Activated CD4-positive, alpha-beta T cell treated with anti-CD3 and anti-CD28 coated beads, Interleukin-10, Interleukin-2, amounts not matched to agents 100 ng/mL and 50 ng/mL, durations not matched to agents 16 hours and 8 hours (primary cell): ENCODE results near the gene KCNJ6.
"Not testable (repeated sequence)": the region's sequence is repeated elsewhere in the genome, so short reads cannot be mapped to it uniquely, and the experiment has no call there.

ENCODE experiments used
- DNase-seq: peaks from one replicate; pipeline ENCODE4 v3.0.0-alpha.2; 2020

KCNJ6 gene

DNA sequence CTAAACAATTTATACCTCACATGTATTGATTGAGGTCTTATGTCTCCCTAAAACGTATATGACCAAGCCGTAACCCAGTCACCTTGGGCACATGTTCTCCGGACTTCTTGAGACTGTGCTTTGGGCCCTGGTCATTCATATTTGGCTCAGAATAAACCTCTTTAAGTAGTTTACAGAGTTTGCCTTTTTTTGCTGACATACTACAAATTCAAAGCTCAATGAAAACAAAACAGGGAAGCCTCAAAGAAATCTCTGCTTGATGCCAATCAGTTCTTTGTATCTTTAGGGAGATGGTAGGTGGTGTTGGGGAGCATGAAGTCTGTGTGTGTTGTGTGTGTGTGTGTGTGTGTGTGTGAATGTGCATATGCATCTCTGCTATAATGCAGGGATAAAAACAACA is 247.0 kb downstream of the KCNJ6 start:
- DNase-seq = no peak

DNA sequence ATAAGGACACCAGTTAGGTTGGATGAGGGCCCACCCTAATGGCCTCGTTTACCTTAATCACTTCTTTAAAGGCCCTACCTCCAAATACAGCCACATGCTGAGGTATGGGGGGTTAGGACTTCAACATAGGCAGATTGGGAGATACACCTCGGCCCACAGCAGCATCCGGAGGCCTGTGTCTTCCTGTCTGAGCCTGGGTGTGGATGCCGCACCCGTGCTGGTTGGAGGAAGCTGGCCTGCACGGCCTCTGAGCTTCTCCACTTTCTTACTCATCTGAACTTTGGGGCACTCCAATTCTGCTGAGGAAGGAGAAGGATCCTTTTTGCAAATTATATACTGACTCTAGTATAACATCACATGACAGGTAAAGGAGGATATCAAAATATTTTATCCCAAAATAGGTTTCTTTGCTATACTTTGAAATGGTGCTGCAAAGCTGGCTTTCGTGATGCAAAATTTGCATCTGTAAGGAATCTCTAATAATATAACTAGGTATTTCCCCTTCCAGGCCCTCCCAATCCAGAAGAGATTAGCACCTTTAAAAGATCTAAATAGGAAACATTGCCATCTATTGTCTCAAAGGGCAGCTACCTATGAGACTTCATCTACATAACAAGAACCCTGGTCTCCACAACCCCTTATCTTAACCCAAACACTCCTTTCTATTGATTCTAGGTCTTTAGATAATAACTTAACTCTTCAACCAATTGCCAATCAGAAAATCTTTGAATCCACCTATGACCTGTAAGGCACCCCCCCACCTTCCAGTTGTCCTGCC is 247.6 kb downstream of the KCNJ6 start:
- DNase-seq = no peak

DNA sequence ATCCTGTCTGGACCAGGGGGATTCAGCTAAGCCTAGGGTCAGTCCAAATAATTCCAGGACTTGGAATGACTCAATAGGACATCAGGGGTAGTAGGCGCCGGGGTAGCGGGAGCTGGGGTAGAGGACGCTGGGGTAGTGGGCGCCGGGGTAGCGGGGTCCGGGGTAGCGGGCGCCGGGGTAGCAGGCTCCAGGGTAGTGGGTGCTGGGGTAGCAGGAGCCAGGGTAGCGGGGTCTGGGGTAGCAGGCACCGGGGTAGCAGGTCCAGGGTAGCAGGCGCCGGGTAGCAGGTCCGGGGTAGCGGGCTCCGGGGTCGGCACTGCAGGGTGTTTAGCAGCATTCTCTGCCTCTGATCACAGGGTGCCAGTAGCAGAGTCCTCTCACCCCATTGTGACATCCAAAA is 248.9 kb downstream of the KCNJ6 start:
- DNase-seq = no peak

DNA sequence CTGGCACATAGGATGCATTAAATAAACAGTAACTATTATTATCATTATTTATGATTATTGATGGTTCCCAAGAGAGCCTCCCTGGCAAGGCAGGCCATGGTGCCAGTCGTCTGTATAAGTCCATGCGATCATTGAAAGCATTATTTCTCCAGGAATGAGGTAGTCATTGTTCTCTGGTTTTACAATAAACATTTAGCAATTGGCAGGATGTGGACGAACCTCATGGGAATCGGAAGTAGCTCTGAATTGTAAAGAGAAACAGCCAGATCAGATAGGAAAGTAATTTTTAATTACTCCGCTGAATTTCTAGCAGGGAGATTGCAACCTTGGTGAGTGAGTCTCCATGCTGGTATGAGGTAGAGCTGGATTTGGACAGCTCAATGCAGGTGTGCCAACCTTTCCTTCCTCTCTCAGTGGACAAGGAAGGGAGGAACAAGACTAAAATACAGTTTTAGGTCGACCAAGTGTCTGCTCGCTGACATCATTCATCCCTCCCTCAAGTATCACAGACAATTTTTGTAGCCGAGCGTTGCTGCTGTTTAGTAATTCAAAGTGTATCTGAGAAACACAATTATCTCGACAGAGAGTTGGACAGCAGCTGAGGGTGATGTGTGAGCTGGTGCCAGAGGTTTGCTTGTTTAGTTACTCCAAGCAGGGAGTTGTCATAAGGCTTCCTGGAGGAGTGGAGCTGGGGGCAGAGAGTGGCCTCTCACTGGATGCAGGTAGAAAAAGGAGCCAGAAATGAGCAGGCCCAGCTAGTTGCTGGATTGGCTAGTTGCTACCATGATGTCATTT is 250.8 kb downstream of the KCNJ6 start:
- no peak for DNase-seq

DNA sequence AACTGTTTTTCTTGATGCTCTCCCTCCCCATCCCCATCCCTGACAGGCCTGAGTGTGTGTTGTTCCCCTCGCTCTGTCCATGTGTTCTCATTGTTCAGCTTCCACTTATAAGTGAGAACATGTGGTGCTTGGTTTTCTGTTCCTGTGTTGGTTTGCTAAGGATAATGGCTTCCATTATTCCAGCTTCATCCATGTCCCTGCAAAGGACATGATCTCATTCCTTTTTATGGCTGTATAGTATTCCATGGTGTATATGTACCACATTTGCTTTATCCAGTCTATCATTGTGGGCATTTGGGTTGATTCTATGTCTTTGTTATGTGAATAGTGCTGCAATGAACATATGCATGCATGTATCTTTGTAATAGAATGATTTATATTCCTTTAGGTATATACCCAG is 254.0 kb downstream of the KCNJ6 start:
- not testable (repeated sequence) for DNase-seq

DNA sequence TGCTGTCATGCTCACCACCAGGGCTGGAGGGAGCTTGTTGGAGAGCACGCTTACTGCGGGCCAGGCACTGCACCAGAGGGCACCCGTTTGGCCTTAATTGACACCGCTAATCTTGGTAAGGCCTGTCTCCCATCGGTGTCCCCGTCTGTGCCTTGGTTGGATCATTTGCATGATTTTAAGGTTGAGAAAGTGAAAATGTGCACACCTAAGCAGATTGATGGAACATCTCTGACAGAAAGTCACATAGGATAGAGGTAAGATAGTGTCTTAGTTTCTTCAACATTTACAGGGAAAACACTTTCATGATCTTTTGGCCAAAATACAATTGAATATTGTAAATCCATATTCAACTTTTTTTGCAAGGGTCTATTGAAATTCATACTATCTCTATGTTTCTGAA is 255.5 kb downstream of the KCNJ6 start:
- no peak for DNase-seq

DNA sequence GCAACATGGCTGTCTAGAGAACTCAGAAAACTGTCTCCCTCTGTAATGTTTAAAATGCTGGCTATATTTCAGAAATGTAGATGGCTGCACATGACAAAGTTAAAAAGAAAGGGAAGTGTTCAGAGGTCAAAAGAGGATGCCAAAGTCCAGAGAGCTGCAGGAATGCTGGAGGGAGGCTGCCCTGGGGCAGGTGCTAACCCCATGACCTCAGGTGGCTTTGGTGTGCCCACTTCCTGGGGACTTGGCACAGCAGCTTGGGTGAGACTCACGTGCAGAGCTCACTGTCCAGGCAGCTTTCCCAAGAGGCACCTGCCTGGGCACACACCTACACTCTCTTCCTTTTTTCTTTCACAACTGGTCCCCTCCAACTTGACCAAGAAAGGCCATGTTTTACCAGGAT is 256.4 kb downstream of the KCNJ6 start:
- DNase-seq = no peak

DNA sequence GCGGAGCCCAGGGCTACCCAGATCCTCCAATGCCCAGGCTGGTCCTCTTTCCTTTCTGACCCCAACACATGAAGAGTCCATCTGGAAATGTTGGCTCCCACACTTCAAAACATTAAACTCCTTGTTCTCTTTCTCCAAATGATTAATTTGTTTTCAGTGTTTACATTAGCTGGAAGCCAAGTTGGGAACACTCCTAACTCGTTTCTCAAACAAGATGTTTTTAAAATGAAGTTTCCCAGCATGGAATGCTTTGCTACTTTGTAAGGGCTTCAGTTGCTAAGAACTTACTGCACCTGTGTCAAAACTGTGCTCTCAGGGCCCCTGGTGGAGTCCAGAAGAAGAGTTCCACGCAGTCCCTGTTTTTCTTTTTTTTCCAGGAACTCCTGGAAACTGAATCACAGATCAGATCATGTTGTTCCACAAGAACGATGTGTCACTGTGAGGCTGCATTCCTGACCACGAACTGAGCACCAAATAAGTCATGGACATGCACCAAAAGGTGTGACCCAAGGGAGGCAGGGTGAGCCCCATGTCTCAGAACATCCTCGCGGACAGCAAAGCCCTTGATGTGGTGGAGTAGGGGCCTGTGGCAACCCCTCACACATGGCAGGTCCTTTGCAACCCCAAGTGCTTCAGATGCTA is 257.3 kb downstream of the KCNJ6 start:
- DNase-seq = no peak

DNA sequence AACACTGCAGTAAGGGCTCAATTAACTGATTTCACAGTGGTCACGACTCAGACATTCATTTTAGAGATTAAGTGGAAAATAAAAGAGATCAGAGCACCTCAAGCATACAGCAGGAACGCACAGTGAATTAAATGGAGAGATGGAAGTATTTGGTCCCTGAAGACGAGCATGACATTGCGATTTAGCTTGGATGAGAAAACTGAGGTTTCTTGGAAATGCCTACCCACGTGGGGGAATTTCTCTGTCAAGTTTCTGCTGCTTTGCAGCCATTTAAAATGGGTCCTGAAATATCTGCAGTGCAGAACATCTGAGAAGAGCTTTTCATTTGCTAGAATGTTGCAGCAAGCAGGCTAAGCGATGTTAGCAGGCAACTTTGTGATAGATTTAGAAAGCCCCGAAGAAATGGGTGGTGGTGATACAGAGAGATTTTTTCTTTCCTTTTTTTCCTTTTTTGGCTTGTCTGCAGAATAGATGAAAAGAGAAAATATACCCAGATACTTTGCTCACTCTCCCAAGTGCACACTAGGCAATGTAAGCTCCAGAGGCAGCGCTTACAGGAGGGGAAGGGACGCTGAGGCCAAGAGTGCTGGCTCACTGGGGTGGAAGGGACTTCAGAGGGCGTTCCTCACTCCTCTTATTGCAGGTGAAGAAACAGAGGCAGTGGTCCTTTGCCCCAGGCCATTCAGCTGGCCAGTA is 258.0 kb downstream of the KCNJ6 start:
- DNase-seq = no peak

DNA sequence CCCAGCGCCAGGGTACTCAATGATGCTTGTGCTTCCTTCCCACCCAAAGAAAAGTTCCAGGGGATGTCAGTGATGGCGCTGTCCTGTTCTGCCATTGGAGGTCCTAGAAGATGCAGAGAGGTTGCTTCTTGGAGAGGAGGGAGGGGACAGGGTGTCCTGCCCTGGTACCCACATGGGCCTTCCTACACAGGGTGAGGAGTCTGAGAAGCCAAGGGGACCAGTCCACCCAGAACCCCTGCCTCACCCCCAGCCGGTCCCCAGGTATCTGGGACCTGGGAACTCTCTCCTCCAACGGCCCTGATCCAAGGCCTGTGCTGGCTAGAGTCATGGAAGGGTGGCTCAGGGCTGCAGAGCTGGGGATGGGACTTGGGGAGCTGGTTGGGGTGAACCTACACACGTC is 259.4 kb downstream of the KCNJ6 start:
- no peak for DNase-seq

DNA sequence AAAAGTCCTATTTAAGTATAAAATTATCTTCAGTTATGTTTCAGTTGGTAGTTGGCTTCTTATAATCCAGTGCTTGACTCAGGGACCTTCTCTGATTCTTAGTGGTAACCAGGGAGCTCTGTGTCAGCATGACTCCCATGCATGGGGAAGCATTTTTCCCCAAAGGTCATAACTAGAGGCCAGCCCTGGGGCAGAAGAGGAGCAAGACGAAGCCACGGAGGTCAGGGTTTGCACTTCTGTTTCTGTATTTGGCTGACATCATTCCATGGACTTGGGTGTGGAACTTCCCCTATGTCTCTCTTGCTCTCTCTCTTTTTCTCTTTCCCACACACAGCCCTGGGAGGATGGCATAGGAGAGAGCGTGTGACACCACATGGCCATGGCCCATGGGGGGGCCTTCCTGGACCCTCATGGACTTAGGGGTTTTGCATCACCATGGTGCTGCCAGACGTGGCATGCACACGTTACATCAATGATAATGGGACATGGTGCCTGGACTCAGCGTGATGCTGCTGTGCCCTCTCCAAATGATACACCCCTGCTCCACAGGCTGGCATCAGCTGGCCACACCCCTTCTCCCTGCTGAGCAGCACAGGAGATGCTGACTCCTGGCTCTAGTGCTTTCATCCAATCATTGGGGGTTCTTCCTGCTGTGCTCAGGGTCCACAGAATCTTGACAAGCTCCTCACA is 260.5 kb downstream of the KCNJ6 start:
- DNase-seq = no peak

DNA sequence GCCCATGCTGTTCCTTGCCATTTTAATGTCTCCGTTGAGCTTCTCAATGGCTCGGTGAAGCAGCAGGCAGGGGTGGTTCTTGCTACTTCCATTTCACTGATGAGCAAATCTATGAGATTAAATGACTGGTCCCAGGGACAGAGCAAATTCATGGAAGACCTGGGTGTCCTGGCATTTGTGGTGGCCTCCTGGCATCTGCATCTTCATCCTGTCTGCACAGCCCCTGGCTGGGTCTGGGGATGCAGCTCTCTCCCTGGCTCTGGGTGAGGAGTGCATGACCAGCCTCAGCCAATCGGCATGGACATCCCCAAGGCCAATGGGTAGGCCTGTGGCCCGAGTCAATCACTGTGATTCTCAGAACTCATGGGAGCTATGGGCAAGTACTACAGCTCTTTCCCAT is 261.7 kb downstream of the KCNJ6 start:
- DNase-seq = no peak

DNA sequence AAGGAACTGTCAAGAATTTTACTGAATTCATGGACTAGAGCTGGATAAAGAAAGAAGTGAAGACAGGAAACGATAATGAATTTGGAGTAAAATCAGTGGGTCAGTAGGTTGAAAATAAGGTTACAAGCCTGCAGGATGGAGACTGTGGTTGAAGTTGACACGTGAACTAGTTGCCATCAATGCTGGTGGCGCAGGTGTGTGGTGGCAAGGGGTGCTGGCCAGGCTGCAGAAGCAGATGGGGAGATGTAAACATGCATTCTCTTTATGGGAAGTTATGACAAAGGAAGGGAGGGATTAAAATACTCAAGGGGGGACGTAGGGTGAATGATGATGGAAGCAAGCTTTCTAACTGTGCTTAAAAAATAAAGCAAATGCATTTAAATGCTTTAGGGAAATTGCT is 263.1 kb downstream of the KCNJ6 start:
- no peak for DNase-seq

DNA sequence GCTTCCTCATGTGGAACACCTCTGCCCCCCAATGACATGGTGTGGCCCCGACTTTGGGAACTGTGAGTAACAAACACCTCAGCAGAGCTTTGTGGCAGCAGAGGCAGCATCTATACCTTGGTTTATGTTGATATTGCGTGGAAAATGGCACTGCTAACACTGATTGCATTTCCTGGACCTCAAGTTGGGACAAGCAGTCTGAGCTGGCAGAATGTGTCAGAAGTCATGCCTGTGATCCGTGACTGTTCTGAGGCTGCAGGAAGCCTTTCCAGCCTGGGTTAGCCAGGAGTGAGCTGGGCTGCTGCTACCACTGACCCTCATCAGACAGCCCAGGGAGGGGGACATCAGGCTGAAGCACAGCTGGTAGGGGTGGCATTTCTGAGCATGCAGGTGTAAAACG is 268.5 kb downstream of the KCNJ6 start:
- no peak for DNase-seq

DNA sequence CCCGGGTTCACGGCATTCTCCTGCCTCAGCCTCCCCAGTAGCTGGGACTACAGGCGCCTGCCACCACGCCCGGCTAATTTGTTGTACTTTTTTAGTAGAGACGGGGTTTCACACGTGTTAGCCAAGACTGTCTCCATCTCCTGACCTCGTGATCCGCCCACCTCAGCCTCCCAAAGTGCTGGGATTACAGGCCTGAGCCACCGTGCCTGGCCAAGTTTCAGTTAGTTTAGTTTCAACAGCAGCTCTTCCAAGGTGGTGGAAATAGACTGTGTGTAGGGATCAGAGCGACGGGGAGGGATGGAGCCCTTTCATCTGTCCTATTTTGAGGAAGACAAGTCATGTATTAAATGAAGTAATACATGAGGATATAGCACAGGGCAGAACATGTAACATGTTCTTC is 269.5 kb downstream of the KCNJ6 start:
- not testable (repeated sequence) for DNase-seq

DNA sequence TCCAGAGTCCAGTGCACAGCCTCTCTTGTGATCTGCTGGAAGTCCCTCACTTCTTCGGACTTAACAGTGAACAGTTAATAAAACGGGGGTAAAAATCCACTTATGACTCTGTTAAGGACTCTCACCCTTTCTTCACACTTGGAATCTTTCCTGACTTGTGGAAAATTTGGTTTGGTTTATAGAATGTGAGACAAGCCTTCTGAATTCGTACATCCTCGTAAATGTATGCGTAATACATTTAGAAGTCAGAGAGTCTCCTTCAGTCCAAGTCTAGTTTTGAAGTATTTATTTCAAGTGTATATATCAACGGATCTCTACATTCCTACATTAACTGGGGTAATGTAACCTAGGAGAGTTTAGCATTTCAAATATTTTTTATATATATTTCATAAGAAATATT is 270.4 kb downstream of the KCNJ6 start:
- DNase-seq = no peak

DNA sequence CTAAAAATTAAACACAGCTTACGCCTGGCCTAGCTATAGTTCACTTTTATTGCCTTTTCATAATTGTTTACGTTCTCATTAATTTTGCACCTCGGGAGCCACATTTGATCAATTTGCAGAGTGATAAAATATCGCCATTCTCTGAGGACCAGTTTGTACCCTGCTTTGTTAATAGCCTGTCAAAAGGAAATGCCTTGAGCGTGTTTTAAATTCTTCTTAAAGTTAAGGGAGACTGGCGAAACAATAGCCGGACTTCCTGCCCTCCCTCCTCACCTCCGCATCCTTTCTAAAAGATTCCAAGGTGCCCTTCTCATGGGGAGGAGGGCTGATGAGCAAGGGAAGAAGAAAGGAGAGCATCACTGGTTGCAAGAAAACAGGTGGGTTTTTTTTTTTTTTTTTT is 271.6 kb downstream of the KCNJ6 start:
- DNase-seq = no peak

DNA sequence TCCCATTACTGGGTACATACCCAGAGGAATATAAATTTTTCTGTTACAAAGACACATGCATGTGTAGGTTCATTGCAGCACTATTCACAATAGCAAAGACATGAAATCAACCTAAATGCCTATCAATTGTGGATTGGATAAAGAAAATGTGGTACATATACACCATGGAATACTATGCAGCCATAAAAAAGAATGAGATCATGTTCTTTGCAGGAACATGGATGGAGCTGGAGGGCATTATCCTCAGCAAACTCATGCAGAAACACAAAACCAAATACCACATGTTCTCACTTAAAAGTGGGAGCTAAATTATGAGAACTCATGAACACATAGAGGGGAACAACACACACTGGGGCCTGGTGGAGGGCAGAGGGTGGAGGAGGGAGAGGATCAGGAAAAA is 272.4 kb downstream of the KCNJ6 start:
- not testable (repeated sequence) for DNase-seq

DNA sequence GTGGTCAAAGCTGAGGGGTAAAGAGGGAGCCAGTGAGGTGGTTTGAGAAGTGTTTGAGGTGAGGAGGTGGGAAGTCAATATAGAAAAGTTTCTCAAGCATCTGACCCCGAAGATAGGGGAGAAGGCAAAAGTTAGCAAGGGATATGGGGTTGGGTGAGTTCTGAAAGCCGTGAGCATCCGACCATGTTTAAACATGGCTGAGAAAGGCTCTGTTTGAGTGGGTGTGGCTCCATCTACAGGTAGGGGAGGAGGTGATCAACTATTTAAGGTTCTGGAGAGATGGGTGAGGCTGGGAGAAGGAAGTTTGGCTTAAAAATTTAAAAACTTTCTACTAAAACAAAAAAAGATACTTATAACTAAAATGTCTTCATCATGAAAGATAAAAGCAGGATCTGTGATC is 273.8 kb downstream of the KCNJ6 start:
- peak; percentile 38 for DNase-seq

DNA sequence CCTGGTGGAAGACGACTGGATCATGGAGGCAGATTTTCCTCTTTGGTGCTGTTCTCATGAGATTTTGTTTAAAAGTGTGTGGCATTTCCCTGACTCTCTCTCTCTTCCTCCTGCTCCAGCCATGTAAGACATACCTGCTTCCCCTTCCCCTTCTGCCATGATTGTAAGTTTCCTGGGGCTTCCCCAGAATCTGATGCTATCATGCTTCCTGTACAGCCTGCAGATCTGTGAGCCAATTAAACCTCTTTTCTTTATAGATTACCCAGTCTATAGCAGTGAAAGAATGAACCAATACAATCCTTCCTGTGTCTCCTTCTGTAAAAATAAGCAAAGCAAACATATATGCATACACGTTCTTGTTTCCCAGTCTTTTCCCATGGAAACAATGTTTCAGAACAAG is 276.5 kb downstream of the KCNJ6 start:
- no peak for DNase-seq

DNA sequence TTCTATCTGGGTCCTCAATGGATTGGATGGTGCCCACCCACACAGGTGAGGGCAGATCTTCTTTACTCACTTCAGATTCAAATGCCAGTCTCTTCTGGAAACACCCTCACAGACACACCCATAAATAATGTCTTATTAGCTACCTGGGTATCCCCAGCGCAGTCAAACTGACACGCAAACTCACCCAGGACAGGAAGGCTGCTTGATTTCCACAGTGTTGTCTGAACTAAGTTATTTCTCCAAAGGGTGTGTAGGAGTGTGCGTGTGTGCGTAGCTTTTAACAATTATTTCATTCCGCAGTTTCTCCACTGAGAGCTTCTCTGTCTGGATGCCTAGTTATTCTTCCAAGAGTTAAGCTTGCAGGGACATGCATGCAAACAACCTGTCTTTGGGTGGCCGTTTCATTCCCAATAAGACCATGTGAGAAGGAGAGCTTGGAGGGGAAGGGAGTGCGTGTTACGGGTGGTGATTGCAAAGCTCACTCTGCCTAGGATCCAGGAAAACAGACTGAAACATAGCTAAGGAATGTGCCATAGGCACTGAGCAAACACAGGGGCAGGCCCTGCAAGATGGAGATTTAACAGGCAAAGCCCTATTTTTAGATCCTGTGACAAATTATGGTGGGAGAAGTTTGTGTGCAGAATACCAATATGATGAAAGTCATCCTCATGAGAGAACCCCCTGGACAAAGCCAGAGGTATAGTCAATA is 280.0 kb downstream of the KCNJ6 start:
- no peak for DNase-seq
